HCT116 (cell line): ENCODE results near the gene PUM1. TPM values are rescaled to one million over a fixed set of nuclear protein-coding genes. Genes with fewer than 3 reads are reported as not detected.

Source experiments
- ATAC-seq: fragments of 200-7000 bp; cut with Tn5 transposase; 2 replicates; pipeline ENCODE4 v1.9.1; 2020; ENCODE audit warnings: mild to moderate bottlenecking, moderate library complexity
- BruUV-seq: library from RNA; stranded (reverse); fragments of 400-500 nt; replicated peaks from 2 replicates; lab custom pipeline; 2021; lab: Mats Ljungman, UMichigan
- CTCF ChIA-PET: fragments of 300-600 bp; sonication (Branson Sonifier 250); formaldehyde crosslinking; loops from one replicate; lab custom pipeline; 2021; ENCODE audit warnings: antibody characterized with exemption; lab: Charles Lee
- POLR2A ChIA-PET: fragments of 300-600, 350-600 bp; sonication (Branson Sonifier 250); formaldehyde crosslinking; loops from one replicate; lab custom pipeline; 2021; ENCODE audit warnings: antibody characterized with exemption; lab: Charles Lee
- RAD21 ChIA-PET, 2 experiments: fragments of 300-600 bp; sonication (Branson Sonifier 250); formaldehyde crosslinking; loops; one replicate each; lab custom pipeline; 2023; ENCODE audit warnings: low total read pairs in 2 of 2; ENCODE audit not compliant: uncharacterized antibody in 2 of 2, unreplicated experiment in 2 of 2, low non-redundant PET in 1 of 2; lab: Charles Lee
- DNase-seq: peaks from one replicate; pipeline ENCODE4 v3.0.0-alpha.2; 2010; ENCODE audit warnings: low read depth, low spot score
- H2AFZ ChIP-seq: fragments of 200-600 bp; shearing (Covaris generic), sonication (generic); 2 replicates; pipeline ENCODE4 v1.6.1; 2017; ENCODE audit warnings: low read depth, mixed run types, mixed read lengths, antibody characterized with exemption, low read length; ENCODE audit not compliant: poor library complexity, severe bottlenecking
- H3K27ac ChIP-seq: 2 replicates; pipeline ENCODE4 v1.5.1; 2012; ENCODE audit warnings: low read depth, low read length
- H3K27me3 ChIP-seq: fragments of 200-600 bp; sonication (generic); 2 replicates; pipeline ENCODE4 v1.6.1; 2016; ENCODE audit warnings: mixed run types, low read length, mixed read lengths; ENCODE audit not compliant: insufficient read depth
- H3K36me3 ChIP-seq, 2 experiments: fragments of 200-500 bp in 1 of 2; fragments of 200-600 bp in 1 of 2; sonication (Bioruptor generic) in 1 of 2; sonication (generic) in 1 of 2; 2 replicates each; pipeline versions ENCODE4 v1.5.1 to v1.6.1; 2014 to 2016; ENCODE audit warnings: low read length in 2 of 2, inconsistent platforms in 1 of 2, mixed read lengths in 1 of 2, mixed run types in 1 of 2; ENCODE audit not compliant: insufficient read depth in 2 of 2, control insufficient read depth in 1 of 2
- H3K4me1 ChIP-seq, 2 experiments: fragments of 200-600 bp in 1 of 2; sonication (generic) in 1 of 2; 2 replicates each; pipeline versions ENCODE4 v1.5.1 to v1.6.1; 2012 to 2017; ENCODE audit warnings: low read length in 2 of 2, inconsistent platforms in 1 of 2, mild to moderate bottlenecking in 1 of 2, mixed read lengths in 1 of 2, mixed run types in 1 of 2, moderate library complexity in 1 of 2; ENCODE audit not compliant: insufficient read depth in 2 of 2, control insufficient read depth in 1 of 2
- H3K4me2 ChIP-seq: fragments of 200-600 bp; sonication (generic); 2 replicates; pipeline ENCODE4 v1.6.1; 2017; ENCODE audit warnings: mixed run types, low read length, mixed read lengths
- H3K4me3 ChIP-seq, 2 experiments: fragments of 200-600 bp in 1 of 2; sonication (generic) in 1 of 2; replicated peaks in 1 of 2; 2 replicates each; pipeline ENCODE4 v1.5.1; 2011 to 2016; ENCODE audit warnings: low read length in 2 of 2, control low read depth in 1 of 2, low read depth in 1 of 2, mild to moderate bottlenecking in 1 of 2, mixed read lengths in 1 of 2, mixed run types in 1 of 2
- H3K79me2 ChIP-seq: fragments of 200-600 bp; sonication (generic); 2 replicates; pipeline ENCODE4 v1.6.1; 2017; ENCODE audit warnings: mild to moderate bottlenecking, mixed run types, low read length, moderate library complexity, mixed read lengths; ENCODE audit not compliant: insufficient read depth
- H3K9ac ChIP-seq: fragments of 200-600 bp; sonication (generic); 2 replicates; pipeline ENCODE4 v1.6.1; 2016; ENCODE audit warnings: low read length, mixed read lengths
- H3K9me2 ChIP-seq: fragments of 200-600 bp; sonication (generic), shearing (Covaris generic); 2 replicates; pipeline ENCODE4 v1.6.1; 2017; ENCODE audit warnings: mixed run types, mild to moderate bottlenecking, moderate library complexity; ENCODE audit not compliant: insufficient read depth
- H3K9me3 ChIP-seq, 2 experiments: fragments of 200-500 bp in 1 of 2; fragments of 200-600 bp in 1 of 2; sonication (Bioruptor generic) in 1 of 2; sonication (generic) in 1 of 2; 2 replicates each; pipeline ENCODE4 v1.6.1; 2014 to 2017; ENCODE audit warnings: low read length in 2 of 2, mixed read lengths in 2 of 2, inconsistent platforms in 1 of 2, low read depth in 1 of 2, mild to moderate bottlenecking in 1 of 2, mixed run types in 1 of 2, moderate library complexity in 1 of 2; ENCODE audit not compliant: control insufficient read depth in 1 of 2, insufficient read depth in 1 of 2
- H4K20me1 ChIP-seq: fragments of 200-600 bp; sonication (generic), shearing (Covaris generic); 2 replicates; pipeline ENCODE4 v1.6.1; 2017; ENCODE audit warnings: mixed run types, mild to moderate bottlenecking, moderate library complexity; ENCODE audit not compliant: insufficient read depth
- CEBPB ChIP-seq: IDR thresholded peaks from 2 replicates; pipeline ENCODE4 v1.6.1; 2012; ENCODE audit warnings: low read depth
- EGR1 ChIP-seq: IDR thresholded peaks from 2 replicates; pipeline ENCODE4 v1.6.1; 2012; ENCODE audit warnings: low read depth
- ELF1 ChIP-seq: IDR thresholded peaks from 2 replicates; pipeline ENCODE4 v1.6.1; 2012; ENCODE audit warnings: low read depth, borderline replicate concordance
- FOSL1 ChIP-seq: IDR thresholded peaks from 2 replicates; pipeline ENCODE4 v1.6.1; 2012; ENCODE audit warnings: low read depth
- JUND ChIP-seq: IDR thresholded peaks from 2 replicates; pipeline ENCODE4 v1.6.1; 2012
- MAX ChIP-seq: IDR thresholded peaks from 2 replicates; pipeline ENCODE4 v1.6.1; 2012
- REST ChIP-seq: IDR thresholded peaks from 2 replicates; pipeline ENCODE4 v1.6.1; 2012; ENCODE audit warnings: low read depth
- SIN3A ChIP-seq: IDR thresholded peaks from 2 replicates; pipeline ENCODE4 v1.6.1; 2012; ENCODE audit warnings: low read depth
- SP1 ChIP-seq: IDR thresholded peaks from 2 replicates; pipeline ENCODE4 v1.6.1; 2012; ENCODE audit warnings: low read depth
- SRF ChIP-seq: IDR thresholded peaks from 2 replicates; pipeline ENCODE4 v1.6.1; 2012; ENCODE audit warnings: low read depth
- TCF7L2 ChIP-seq: IDR thresholded peaks from 2 replicates; pipeline ENCODE4 v1.7.0; 2011; ENCODE audit warnings: borderline replicate concordance, inconsistent platforms; ENCODE audit not compliant: insufficient read depth, insufficient read length; ENCODE audit errors: extremely low read depth
- YY1 ChIP-seq: IDR thresholded peaks from 2 replicates; pipeline ENCODE4 v1.6.1; 2011; ENCODE audit warnings: low read length, low read depth, moderate library complexity, mild to moderate bottlenecking; ENCODE audit not compliant: insufficient replicate concordance; ENCODE audit errors: extremely low read depth
- ZBTB33 ChIP-seq: IDR thresholded peaks from 2 replicates; pipeline ENCODE4 v1.6.1; 2011; ENCODE audit warnings: mild to moderate bottlenecking, low read length, moderate library complexity; ENCODE audit not compliant: insufficient replicate concordance; ENCODE audit errors: extremely low read depth
- intact Hi-C: fragments of 100-400 bp; cut with micrococcal nuclease; formaldehyde crosslinking; loops from 2 replicates; pipeline ENCODE4 v1.10.0; 2022
- total RNA-seq: library from RNA; stranded (reverse); gene quantifications from one replicate; pipeline ENCODE4 v1.2.1, GENCODE V29; 2021; ENCODE audit not compliant: unreplicated experiment

Gene PUM1
- total RNA-seq, 1 experiment from 2014 or later, result 113 TPM

- peaks cover 55 to 67% of the 10 kb centered on the region in 2 experiments for H3K36me3 ChIP-seq
- POLR2A ChIA-PET, result no interaction called here
- H3K9me2 ChIP-seq, result no peaks in the 10 kb centered on the region
- H3K27me3 ChIP-seq, result no peaks in the 10 kb centered on the region
- CTCF ChIA-PET, result no interaction called here
- no TSS peak for BruUV-seq
- intact Hi-C loops, result no loop called here
- H3K9me3 ChIP-seq, result no peaks in the 10 kb centered on the region
- no peak overlapping the region for H2AFZ ChIP-seq
- H3K27ac ChIP-seq, result no peak overlapping the region
- H3K4me1 ChIP-seq, result peaks cover 15 to 23% of the 10 kb centered on the region in 2 experiments
- no peak for ATAC-seq
- peaks cover 98% of the 10 kb centered on the region for H3K79me2 ChIP-seq
- no peak overlapping the region for H3K9ac ChIP-seq
- H3K4me2 ChIP-seq, result no peak overlapping the region
- TF ChIP-seq SP1, result no peak
- H3K4me3 ChIP-seq, result no peak overlapping the region
- no peak for DNase-seq
- H4K20me1 ChIP-seq, result peaks cover 22% of the 10 kb centered on the region; the same call in 1 of the 2 replicates
- RAD21 ChIA-PET, result no interaction called here
Observed at GRCh38 chr1:30965924-30966599, 99.5 kb downstream of the PUM1 start.

DNA sequence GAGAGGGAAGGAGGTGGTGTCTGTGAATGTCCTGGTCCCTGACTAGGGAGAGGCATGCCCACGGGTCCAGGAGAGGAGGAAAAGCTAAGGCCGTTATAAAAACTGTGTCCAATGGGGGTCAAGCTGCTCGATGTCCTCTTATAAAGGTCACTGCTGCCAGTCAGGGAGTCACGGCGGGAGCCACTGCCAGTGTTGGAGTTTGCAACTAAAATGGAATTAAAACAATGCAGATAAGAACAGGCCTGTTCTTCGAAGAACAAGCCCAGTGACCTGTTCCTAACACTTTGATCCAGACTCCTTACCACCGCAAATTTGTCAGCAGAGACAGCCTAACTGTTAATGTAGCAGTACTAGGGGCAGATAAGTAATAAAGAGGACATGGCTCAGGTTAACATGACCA is 100.8 kb downstream of the PUM1 start:
- BruUV-seq, result no TSS peak
- CTCF ChIA-PET, result no interaction called here
- ATAC-seq, result no peak
- Histone ChIP-seq H3K9me2 (no peaks in the 10 kb centered on the region), H3K27me3 (no peaks in the 10 kb centered on the region), H3K36me3 (peaks cover 54 to 63% of the 10 kb centered on the region in 2 experiments), H3K9ac (no peak overlapping the region), H3K4me3 (no peak overlapping the region), H4K20me1 (peaks cover 16% of the 10 kb centered on the region; the same call in 1 of the 2 replicates), H3K79me2 (peaks cover 98% of the 10 kb centered on the region), H3K27ac (no peak overlapping the region), H3K9me3 (no peaks in the 10 kb centered on the region), H3K4me1 (peaks cover 15 to 23% of the 10 kb centered on the region in 2 experiments), H3K4me2 (no peak overlapping the region), H2AFZ (no peak overlapping the region)
- intact Hi-C loops, result no loop called here
- RAD21 ChIA-PET, result no interaction called here
- POLR2A ChIA-PET, result no interaction called here
- no peak for DNase-seq
- TF ChIP-seq REST, result no peak
- no peak for TF ChIP-seq ZBTB33
- no peak for TF ChIP-seq SRF
- no peak for TF ChIP-seq FOSL1
- TF ChIP-seq CEBPB, result no peak
- TF ChIP-seq MAX, result no peak
- TF ChIP-seq EGR1, result no peak
- no peak for TF ChIP-seq YY1
- TF ChIP-seq SIN3A, result no peak
- no peak for TF ChIP-seq ELF1
- no peak for TF ChIP-seq JUND
- no peak for TF ChIP-seq TCF7L2
